C4-2B (cell line): ENCODE results near the gene STX11.

Source experiments
- ZFX ChIP-seq: fragments of 450-650 bp; IDR thresholded peaks from 2 replicates; pipeline ENCODE4 v1.6.1; 2017
- TF ChIP-seq, protein P1 (sequence below): fragments of 450-650 bp; conservative IDR thresholded peaks from 2 replicates; pipeline ENCODE4 v1.5.1; 2017; ENCODE audit warnings: mild to moderate bottlenecking

DNA sequence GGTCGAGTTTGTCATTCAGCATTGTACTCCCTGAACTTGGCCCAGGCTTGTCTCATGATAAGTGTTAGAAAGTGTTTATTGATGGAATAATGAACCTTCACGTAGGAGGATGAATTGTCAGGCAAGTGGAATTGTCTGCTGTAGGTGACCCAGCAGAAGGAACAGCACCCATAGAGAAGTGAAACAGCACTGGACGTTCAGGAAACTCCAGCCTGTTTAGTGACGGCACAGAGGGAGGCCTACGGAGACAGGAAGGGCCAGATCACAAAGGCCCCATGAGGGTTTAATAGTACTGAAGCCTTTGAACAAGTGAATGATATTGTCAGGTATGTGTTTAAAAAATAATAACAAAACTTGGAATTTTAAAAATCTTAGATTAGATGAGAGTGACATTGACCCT, 2.9 kb downstream of the STX11 start:
- TF ChIP-seq, protein P1, sequence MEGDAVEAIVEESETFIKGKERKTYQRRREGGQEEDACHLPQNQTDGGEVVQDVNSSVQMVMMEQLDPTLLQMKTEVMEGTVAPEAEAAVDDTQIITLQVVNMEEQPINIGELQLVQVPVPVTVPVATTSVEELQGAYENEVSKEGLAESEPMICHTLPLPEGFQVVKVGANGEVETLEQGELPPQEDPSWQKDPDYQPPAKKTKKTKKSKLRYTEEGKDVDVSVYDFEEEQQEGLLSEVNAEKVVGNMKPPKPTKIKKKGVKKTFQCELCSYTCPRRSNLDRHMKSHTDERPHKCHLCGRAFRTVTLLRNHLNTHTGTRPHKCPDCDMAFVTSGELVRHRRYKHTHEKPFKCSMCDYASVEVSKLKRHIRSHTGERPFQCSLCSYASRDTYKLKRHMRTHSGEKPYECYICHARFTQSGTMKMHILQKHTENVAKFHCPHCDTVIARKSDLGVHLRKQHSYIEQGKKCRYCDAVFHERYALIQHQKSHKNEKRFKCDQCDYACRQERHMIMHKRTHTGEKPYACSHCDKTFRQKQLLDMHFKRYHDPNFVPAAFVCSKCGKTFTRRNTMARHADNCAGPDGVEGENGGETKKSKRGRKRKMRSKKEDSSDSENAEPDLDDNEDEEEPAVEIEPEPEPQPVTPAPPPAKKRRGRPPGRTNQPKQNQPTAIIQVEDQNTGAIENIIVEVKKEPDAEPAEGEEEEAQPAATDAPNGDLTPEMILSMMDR = no peak
- no peak for TF ChIP-seq ZFX
